NT2/D1 (cell line): ENCODE data around the gene LRFN5.
"Not testable (repeated sequence)": the region's sequence is repeated elsewhere in the genome, so short reads cannot be mapped to it uniquely, and the experiment has no call there.

Source experiments
- DNase-seq: peaks from one replicate; pipeline ENCODE4 v3.0.0-alpha.2; 2011; ENCODE audit warnings: low read depth, low spot score
- H3K27me3 ChIP-seq: 2 replicates; pipeline ENCODE4 v1.6.0; 2011; ENCODE audit warnings: mild to moderate bottlenecking; ENCODE audit not compliant: insufficient read length, insufficient read depth
- H3K36me3 ChIP-seq: 2 replicates; pipeline ENCODE4 v1.6.1; 2011; ENCODE audit warnings: mild to moderate bottlenecking, low read length, mixed read lengths; ENCODE audit not compliant: insufficient read depth, insufficient read length
- H3K4me1 ChIP-seq: 2 replicates; pipeline ENCODE4 v1.5.1; 2011; ENCODE audit not compliant: insufficient read depth, insufficient read length
- H3K4me3 ChIP-seq: 2 replicates; pipeline ENCODE4 v1.5.1; 2011; ENCODE audit warnings: low read depth; ENCODE audit not compliant: insufficient read length
- H3K9ac ChIP-seq: 2 replicates; pipeline ENCODE4 v1.6.0; 2011; ENCODE audit warnings: low read depth; ENCODE audit not compliant: insufficient read length
- H3K9me3 ChIP-seq: 2 replicates; pipeline ENCODE4 v1.5.1; 2011; ENCODE audit warnings: mild to moderate bottlenecking, low read length; ENCODE audit not compliant: insufficient read depth
- SUZ12 ChIP-seq: IDR thresholded peaks from 2 replicates; pipeline ENCODE4 v1.6.1; 2011; ENCODE audit not compliant: insufficient read length, insufficient read depth; ENCODE audit errors: extremely low read depth
- YY1 ChIP-seq: IDR thresholded peaks from 2 replicates; pipeline ENCODE4 v1.6.1; 2011; ENCODE audit not compliant: insufficient read length, insufficient read depth
- ZNF274 ChIP-seq: IDR thresholded peaks from 2 replicates; pipeline ENCODE4 v1.6.1; 2011; ENCODE audit warnings: mild to moderate bottlenecking, low read depth, low read length

Gene LRFN5

GRCh38 chr14:41606532-41607303 lies at the start of gene LRFN5:
LRFN5 (plus strand) TSS chr14:41606876.
- Histone ChIP-seq H3K9ac (peak within 1 kb of the TSS; percentile 64), H3K36me3 (no peaks in the 10 kb centered on the region), H3K4me3 (peak within 1 kb of the TSS; percentile 64), H3K27me3 (peaks cover 59% of the 10 kb centered on the region), H3K9me3 (no peaks in the 10 kb centered on the region), H3K4me1 (no peaks in the 10 kb centered on the region)
- TF ChIP-seq SUZ12 (no peak), ZNF274 (no peak), YY1 (no peak)
- DNase-seq = no peak

- Histone ChIP-seq H3K4me3 (no peak overlapping the region), H3K9me3 (no peaks in the 10 kb centered on the region), H3K27me3 (no peaks in the 10 kb centered on the region), H3K36me3 (no peaks in the 10 kb centered on the region), H3K4me1 (no peaks in the 10 kb centered on the region), H3K9ac (no peak overlapping the region)
- TF ChIP-seq ZNF274 = no peak
- no peak for TF ChIP-seq SUZ12
- no peak for TF ChIP-seq YY1
- no peak for DNase-seq
Observed at GRCh38 chr14:41558490-41558889, 48.2 kb upstream of the LRFN5 start.

GRCh38 chr14:41566864-41567263 lies 39.8 kb upstream of the LRFN5 start:
- H3K9me3 ChIP-seq, H3K4me1 ChIP-seq, H3K36me3 ChIP-seq, DNase-seq, H3K4me3 ChIP-seq, H3K27me3 ChIP-seq, H3K9ac ChIP-seq: not testable (repeated sequence)

GRCh38 chr14:41568979-41569378 lies 37.7 kb upstream of the LRFN5 start:
- H3K27me3 ChIP-seq = no peaks in the 10 kb centered on the region
- no peak overlapping the region for H3K9ac ChIP-seq
- no peaks in the 10 kb centered on the region for H3K36me3 ChIP-seq
- TF ChIP-seq SUZ12 (no peak), ZNF274 (no peak), YY1 (no peak)
- no peak overlapping the region for H3K4me3 ChIP-seq
- no peaks in the 10 kb centered on the region for H3K9me3 ChIP-seq
- no peak for DNase-seq
- no peaks in the 10 kb centered on the region for H3K4me1 ChIP-seq

GRCh38 chr14:41570415-41571155 lies 36.1 kb upstream of the LRFN5 start:
- TF ChIP-seq YY1 = no peak
- Histone ChIP-seq H3K9me3 (no peaks in the 10 kb centered on the region), H3K4me3 (no peak overlapping the region), H3K36me3 (no peaks in the 10 kb centered on the region), H3K27me3 (no peaks in the 10 kb centered on the region), H3K4me1 (no peaks in the 10 kb centered on the region), H3K9ac (no peak overlapping the region)
- DNase-seq = no peak

- Histone ChIP-seq H3K4me1 (no peaks in the 10 kb centered on the region), H3K9me3 (no peaks in the 10 kb centered on the region), H3K27me3 (no peaks in the 10 kb centered on the region), H3K9ac (no peak overlapping the region), H3K36me3 (no peaks in the 10 kb centered on the region), H3K4me3 (no peak overlapping the region)
- TF ChIP-seq SUZ12 = no peak
- no peak for TF ChIP-seq ZNF274
- no peak for TF ChIP-seq YY1
- no peak for DNase-seq
Observed at GRCh38 chr14:41586237-41586636, 20.4 kb upstream of the LRFN5 start.

GRCh38 chr14:41597647-41598046 lies 9.0 kb upstream of the LRFN5 start:
- Histone ChIP-seq H3K9ac (no peak overlapping the region), H3K9me3 (peaks cover 5% of the 10 kb centered on the region), H3K4me3 (no peak overlapping the region), H3K36me3 (no peaks in the 10 kb centered on the region), H3K4me1 (no peaks in the 10 kb centered on the region), H3K27me3 (no peaks in the 10 kb centered on the region)
- no peak for DNase-seq
- TF ChIP-seq YY1 = peak; percentile 31
- no peak for TF ChIP-seq SUZ12
- TF ChIP-seq ZNF274 = no peak

GRCh38 chr14:41599805-41600385 lies 6.8 kb upstream of the LRFN5 start:
- not testable (repeated sequence) for DNase-seq, H3K36me3 ChIP-seq, H3K4me1 ChIP-seq, H3K4me3 ChIP-seq, H3K9ac ChIP-seq, H3K9me3 ChIP-seq, H3K27me3 ChIP-seq
